ENCODE data around the gene AUTS2. TPM values are rescaled to one million over a fixed set of nuclear protein-coding genes. Genes with fewer than 3 reads are reported as not detected.

AUTS2 gene
- total and polyA plus RNA-seq, 2 donors (not counting 1 experiment from before 2014, with no cell fraction given): 0.60 to 9.1 TPM

GRCh38 chr7:69843653-69844052, 245.4 kb downstream of the AUTS2 start:
- no peak overlapping the region for H2AFZ ChIP-seq (ENCODE audit: low read length)
- no peaks in the 10 kb centered on the region for H3K27me3 ChIP-seq (ENCODE audit: control insufficient read depth, insufficient read depth, low read length)
- H3K9ac ChIP-seq (ENCODE audit: insufficient read depth, low read length): no peak overlapping the region
- no peaks in the 10 kb centered on the region for H3K4me1 ChIP-seq (ENCODE audit: control insufficient read depth, extremely low read depth, insufficient read depth, low read length)
- H3K79me2 ChIP-seq (ENCODE audit: control insufficient read depth, insufficient read depth, low read length): no peaks in the 10 kb centered on the region
- H4K20me1 ChIP-seq (ENCODE audit: control insufficient read depth, extremely low read depth, insufficient read depth, low read length): no peaks in the 10 kb centered on the region
- TF ChIP-seq CTCF (conservative IDR thresholded peaks at IDR 0.05 in 1 of 2, IDR thresholded peaks at IDR 0.05 in 1 of 2; ENCODE audit: low read depth in 1 of 2, low read length in 2 of 2) (no peak), EZH2 (IDR thresholded peaks at IDR 0.05; ENCODE audit: low read length, missing control alignments) (no peak)
- H3K9me3 ChIP-seq (ENCODE audit: control insufficient read depth, insufficient read depth, low read depth, low read length): no peaks in the 10 kb centered on the region
- no peak overlapping the region for H3K27ac ChIP-seq (ENCODE audit: insufficient read depth, low read length)
- no peak for DNase-seq (ENCODE audit: low read depth in 2 of 2)
- H3K36me3 ChIP-seq (ENCODE audit: control insufficient read depth, insufficient read depth, low read length): no peaks in the 10 kb centered on the region
- H3K4me2 ChIP-seq (ENCODE audit: extremely low read depth, insufficient read depth, low read length): no peak overlapping the region
- no peak overlapping the region for H3K4me3 ChIP-seq (replicated peaks in 1 of 4; ENCODE audit: control extremely low read depth in 1 of 4, insufficient read depth in 1 of 4, low read depth in 3 of 4, low read length in 4 of 4)

- Histone ChIP-seq H3K4me3 (replicated peaks in 1 of 4; ENCODE audit: control extremely low read depth in 1 of 4, insufficient read depth in 1 of 4, low read depth in 3 of 4, low read length in 4 of 4) (no peak overlapping the region), H3K4me1 (ENCODE audit: control insufficient read depth, extremely low read depth, insufficient read depth, low read length) (no peaks in the 10 kb centered on the region), H3K9me3 (ENCODE audit: control insufficient read depth, insufficient read depth, low read depth, low read length) (no peaks in the 10 kb centered on the region), H3K27ac (ENCODE audit: insufficient read depth, low read length) (no peak overlapping the region), H4K20me1 (ENCODE audit: control insufficient read depth, extremely low read depth, insufficient read depth, low read length) (no peaks in the 10 kb centered on the region), H3K9ac (ENCODE audit: insufficient read depth, low read length) (no peak overlapping the region), H2AFZ (ENCODE audit: low read length) (no peak overlapping the region), H3K4me2 (ENCODE audit: extremely low read depth, insufficient read depth, low read length) (no peak overlapping the region), H3K27me3 (ENCODE audit: control insufficient read depth, insufficient read depth, low read length) (no peaks in the 10 kb centered on the region), H3K79me2 (ENCODE audit: control insufficient read depth, insufficient read depth, low read length) (no peaks in the 10 kb centered on the region), H3K36me3 (ENCODE audit: control insufficient read depth, insufficient read depth, low read length) (no peaks in the 10 kb centered on the region)
- no peak for DNase-seq (ENCODE audit: low read depth in 2 of 2)
- no peak for TF ChIP-seq EZH2 (IDR thresholded peaks at IDR 0.05; ENCODE audit: low read length, missing control alignments)
- no peak for TF ChIP-seq CTCF (conservative IDR thresholded peaks at IDR 0.05 in 1 of 2, IDR thresholded peaks at IDR 0.05 in 1 of 2; ENCODE audit: low read depth in 1 of 2, low read length in 2 of 2)
Observed at GRCh38 chr7:69844264-69844868, 246.1 kb downstream of the AUTS2 start.

GRCh38 chr7:69845721-69846495, 247.6 kb downstream of the AUTS2 start:
- TF ChIP-seq CTCF (conservative IDR thresholded peaks at IDR 0.05 in 1 of 2, IDR thresholded peaks at IDR 0.05 in 1 of 2; ENCODE audit: low read depth in 1 of 2, low read length in 2 of 2) (no peak), EZH2 (IDR thresholded peaks at IDR 0.05; ENCODE audit: low read length, missing control alignments) (no peak)

More at GRCh38 chr7:69845721-69846495, 247.6 kb downstream of the AUTS2 start:
- no peak overlapping the region for H3K4me2 ChIP-seq (ENCODE audit: extremely low read depth, insufficient read depth, low read length)
- H3K27ac ChIP-seq (ENCODE audit: insufficient read depth, low read length): no peak overlapping the region
- DNase-seq (ENCODE audit: low read depth in 2 of 2): peak in 1 of 2 donors; percentile 72
- no peak overlapping the region for H3K4me3 ChIP-seq (replicated peaks in 1 of 4; ENCODE audit: control extremely low read depth in 1 of 4, insufficient read depth in 1 of 4, low read depth in 3 of 4, low read length in 4 of 4)
- H2AFZ ChIP-seq (ENCODE audit: low read length): no peak overlapping the region
- no peaks in the 10 kb centered on the region for H3K27me3 ChIP-seq (ENCODE audit: control insufficient read depth, insufficient read depth, low read length)
- no peaks in the 10 kb centered on the region for H4K20me1 ChIP-seq (ENCODE audit: control insufficient read depth, extremely low read depth, insufficient read depth, low read length)
- no peaks in the 10 kb centered on the region for H3K9me3 ChIP-seq (ENCODE audit: control insufficient read depth, insufficient read depth, low read depth, low read length)
- no peak overlapping the region for H3K9ac ChIP-seq (ENCODE audit: insufficient read depth, low read length)
- no peaks in the 10 kb centered on the region for H3K79me2 ChIP-seq (ENCODE audit: control insufficient read depth, insufficient read depth, low read length)
- no peaks in the 10 kb centered on the region for H3K36me3 ChIP-seq (ENCODE audit: control insufficient read depth, insufficient read depth, low read length)
- no peaks in the 10 kb centered on the region for H3K4me1 ChIP-seq (ENCODE audit: control insufficient read depth, extremely low read depth, insufficient read depth, low read length)
